ENCODE data around the gene PARD3. TPM values are rescaled to one million over a fixed set of nuclear protein-coding genes. Genes with fewer than 3 reads are reported as not detected.

The PARD3 gene
- total RNA-seq, 1 donor from 2014 or later = 26.0 TPM

DNA sequence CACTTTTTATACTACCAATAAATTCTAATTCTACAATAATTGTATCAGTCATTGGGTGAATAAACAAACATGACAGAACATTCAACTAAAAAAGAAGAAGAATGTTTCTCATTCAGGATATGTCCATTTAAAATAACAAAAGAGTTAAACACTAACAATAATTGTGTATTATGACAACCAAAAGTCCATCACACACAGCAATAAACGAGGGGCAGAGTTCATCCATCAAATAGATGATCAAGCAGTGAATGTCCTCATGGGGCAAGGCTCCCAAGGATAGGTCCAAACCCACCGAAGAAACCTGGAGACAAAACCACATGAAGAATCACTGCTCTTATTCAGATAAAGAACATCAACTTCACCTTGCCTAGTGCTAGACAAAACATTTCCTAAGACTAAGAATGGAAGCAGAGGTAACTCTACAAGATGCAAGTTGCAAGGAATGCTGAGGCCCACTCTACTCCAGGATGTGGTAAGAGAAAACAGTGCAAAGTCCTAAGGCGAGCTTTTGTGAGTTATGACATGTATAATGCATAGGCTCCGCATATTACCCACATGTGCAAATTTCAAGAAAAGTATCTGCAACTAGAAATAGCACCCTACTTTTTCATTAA lies 115.1 kb downstream of the PARD3 start:
- no peaks in the 10 kb centered on the region for H3K27me3 Mint-ChIP-seq (ENCODE audit: low read depth)
- no peak for DNase-seq (ENCODE audit: low spot score)
- peak overlapping the region; percentile 7 for H3K27ac Mint-ChIP-seq (ENCODE audit: unreplicated experiment)
- H3K4me1 Mint-ChIP-seq (ENCODE audit: low read depth) = peaks cover 86% of the 10 kb centered on the region
- no peaks in the 10 kb centered on the region for H3K9me3 Mint-ChIP-seq (ENCODE audit: low read depth)
- TF ChIP-seq, protein P1, sequence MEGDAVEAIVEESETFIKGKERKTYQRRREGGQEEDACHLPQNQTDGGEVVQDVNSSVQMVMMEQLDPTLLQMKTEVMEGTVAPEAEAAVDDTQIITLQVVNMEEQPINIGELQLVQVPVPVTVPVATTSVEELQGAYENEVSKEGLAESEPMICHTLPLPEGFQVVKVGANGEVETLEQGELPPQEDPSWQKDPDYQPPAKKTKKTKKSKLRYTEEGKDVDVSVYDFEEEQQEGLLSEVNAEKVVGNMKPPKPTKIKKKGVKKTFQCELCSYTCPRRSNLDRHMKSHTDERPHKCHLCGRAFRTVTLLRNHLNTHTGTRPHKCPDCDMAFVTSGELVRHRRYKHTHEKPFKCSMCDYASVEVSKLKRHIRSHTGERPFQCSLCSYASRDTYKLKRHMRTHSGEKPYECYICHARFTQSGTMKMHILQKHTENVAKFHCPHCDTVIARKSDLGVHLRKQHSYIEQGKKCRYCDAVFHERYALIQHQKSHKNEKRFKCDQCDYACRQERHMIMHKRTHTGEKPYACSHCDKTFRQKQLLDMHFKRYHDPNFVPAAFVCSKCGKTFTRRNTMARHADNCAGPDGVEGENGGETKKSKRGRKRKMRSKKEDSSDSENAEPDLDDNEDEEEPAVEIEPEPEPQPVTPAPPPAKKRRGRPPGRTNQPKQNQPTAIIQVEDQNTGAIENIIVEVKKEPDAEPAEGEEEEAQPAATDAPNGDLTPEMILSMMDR (IDR thresholded peaks at IDR 0.05) = no peak
- no peak overlapping the region for H3K4me3 Mint-ChIP-seq (ENCODE audit: unreplicated experiment)
- no peaks in the 10 kb centered on the region for H3K36me3 Mint-ChIP-seq (ENCODE audit: low read depth)

DNA sequence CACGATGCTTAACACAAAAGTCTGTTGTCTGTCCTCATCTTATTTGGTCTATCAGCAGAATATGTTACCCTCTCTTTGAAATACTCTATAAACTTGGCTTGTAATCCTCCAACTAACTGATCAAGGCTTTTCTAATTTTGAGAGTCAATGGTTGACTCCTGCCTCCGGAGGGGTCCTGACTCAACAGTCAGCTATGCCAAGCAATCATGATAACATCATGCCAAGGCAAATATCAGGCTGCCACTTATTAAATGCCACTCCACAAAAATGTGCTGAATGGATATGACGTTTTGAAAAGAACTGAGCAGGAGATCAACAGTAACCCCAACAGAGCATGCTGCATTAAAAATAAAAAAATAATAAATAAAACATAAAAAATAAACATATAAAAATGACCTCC lies 116.1 kb downstream of the PARD3 start:
- H3K4me1 Mint-ChIP-seq (ENCODE audit: low read depth) = peaks cover 83% of the 10 kb centered on the region
- H3K27ac Mint-ChIP-seq (ENCODE audit: unreplicated experiment) = peak overlapping the region; percentile 90
- H3K9me3 Mint-ChIP-seq (ENCODE audit: low read depth) = no peaks in the 10 kb centered on the region
- no peak for DNase-seq (ENCODE audit: low spot score)
- H3K27me3 Mint-ChIP-seq (ENCODE audit: low read depth) = no peaks in the 10 kb centered on the region
- no peak overlapping the region for H3K4me3 Mint-ChIP-seq (ENCODE audit: unreplicated experiment)
- TF ChIP-seq, protein P1 (IDR thresholded peaks at IDR 0.05) = no peak
- H3K36me3 Mint-ChIP-seq (ENCODE audit: low read depth) = peaks cover under 1% of the 10 kb centered on the region

GRCh38 chr10:34698248-34698831 lies 116.8 kb downstream of the PARD3 start:
- H3K27me3 Mint-ChIP-seq (ENCODE audit: low read depth) = no peaks in the 10 kb centered on the region
- peaks cover 79% of the 10 kb centered on the region for H3K4me1 Mint-ChIP-seq (ENCODE audit: low read depth)
- TF ChIP-seq, protein P1 (IDR thresholded peaks at IDR 0.05) = no peak
- H3K27ac Mint-ChIP-seq (ENCODE audit: unreplicated experiment) = no peak overlapping the region
- H3K4me3 Mint-ChIP-seq (ENCODE audit: unreplicated experiment) = no peak overlapping the region
- no peak for DNase-seq (ENCODE audit: low spot score)
- peaks cover 2% of the 10 kb centered on the region for H3K36me3 Mint-ChIP-seq (ENCODE audit: low read depth)
- H3K9me3 Mint-ChIP-seq (ENCODE audit: low read depth) = no peaks in the 10 kb centered on the region

GRCh38 chr10:34697351-34698247 lies 117.5 kb downstream of the PARD3 start:
- Mint-ChIP-seq H3K36me3 (ENCODE audit: low read depth) (peaks cover 2% of the 10 kb centered on the region), H3K9me3 (ENCODE audit: low read depth) (no peaks in the 10 kb centered on the region), H3K27me3 (ENCODE audit: low read depth) (no peaks in the 10 kb centered on the region), H3K4me1 (ENCODE audit: low read depth) (peaks cover 73% of the 10 kb centered on the region), H3K4me3 (ENCODE audit: unreplicated experiment) (no peak overlapping the region), H3K27ac (ENCODE audit: unreplicated experiment) (peak overlapping the region; percentile 39)
- TF ChIP-seq, protein P1 (IDR thresholded peaks at IDR 0.05) = no peak
- DNase-seq (ENCODE audit: low spot score) = no peak

GRCh38 chr10:34696423-34696822 lies 118.7 kb downstream of the PARD3 start:
- no peak for DNase-seq (ENCODE audit: low spot score)
- peaks cover 70% of the 10 kb centered on the region for H3K4me1 Mint-ChIP-seq (ENCODE audit: low read depth)
- peaks cover 2% of the 10 kb centered on the region for H3K9me3 Mint-ChIP-seq (ENCODE audit: low read depth)
- H3K4me3 Mint-ChIP-seq (ENCODE audit: unreplicated experiment) = no peak overlapping the region
- no peak overlapping the region for H3K27ac Mint-ChIP-seq (ENCODE audit: unreplicated experiment)
- TF ChIP-seq, protein P1 (IDR thresholded peaks at IDR 0.05) = no peak
- peaks cover 4% of the 10 kb centered on the region for H3K36me3 Mint-ChIP-seq (ENCODE audit: low read depth)
- no peaks in the 10 kb centered on the region for H3K27me3 Mint-ChIP-seq (ENCODE audit: low read depth)

All from chondrocyte (in vitro differentiated cells).